Measurements from ENCODE around the gene CSNK1A1. TPM values are rescaled to one million over a fixed set of nuclear protein-coding genes. Genes with fewer than 3 reads are reported as not detected.

The CSNK1A1 gene
- total RNA-seq, 2 experiments from 2014 or later: 176 to 187 TPM

- Histone ChIP-seq H3K9me3 (ENCODE audit: low read length) (no peaks in the 10 kb centered on the region), H4K20me1 (ENCODE audit: insufficient read depth, low read length) (no peaks in the 10 kb centered on the region), H3K36me3 (ENCODE audit: insufficient read depth, low read length) (no peaks in the 10 kb centered on the region), H3K4me2 (ENCODE audit: low read length) (no peak overlapping the region), H3K4me1 (ENCODE audit: insufficient read depth, low read length, poor library complexity, severe bottlenecking) (peaks cover 9% of the 10 kb centered on the region), H3K4me3 (ENCODE audit: low read depth, low read length, poor library complexity, severe bottlenecking) (no peak overlapping the region), H3K27ac (ENCODE audit: low read depth, low read length, poor library complexity, severe bottlenecking) (no peak overlapping the region), H2AFZ (ENCODE audit: low read length) (no peak overlapping the region), H3K9me2 (ENCODE audit: insufficient read depth, low read length) (no peaks in the 10 kb centered on the region), H3K79me2 (ENCODE audit: insufficient read depth, low read depth, low read length) (no peaks in the 10 kb centered on the region)
- TF ChIP-seq EZH2phosphoT487 (IDR thresholded peaks at IDR 0.05; ENCODE audit: borderline replicate concordance, low read depth, low read length) (no peak), CTCF (conservative IDR thresholded peaks at IDR 0.05; ENCODE audit: low read length) (no peak)
- ChIA-PET POLR2A (interaction anchor here (0.6 to 1.5 kb wide), 9 partner anchors 8 to 824 kb away, joined by 3 to 8 read pairs (median 5); partner anchors contain the start of gene CSNK1A1), CTCF (ENCODE audit: unreplicated experiment) (interaction anchor here (1.0 kb wide), 1 partner anchor 10 kb away, joined by 6 read pairs; no protein-coding TSS in a partner anchor)
- no peak for DNase-seq (ENCODE audit: low spot score)
- intact Hi-C loops (cut with micrococcal nuclease; ENCODE audit: unreplicated experiment): no loop called here
- no TSS peak for BruUV-seq (replicated peaks)
These were observed 35.6 kb upstream of the CSNK1A1 start for GRCh38 chr5:149586708-149587318.

GRCh38 chr5:149585910-149586309 is 34.7 kb upstream of the CSNK1A1 start:
- Histone ChIP-seq H3K36me3 (ENCODE audit: insufficient read depth, low read length) (no peaks in the 10 kb centered on the region), H3K79me2 (ENCODE audit: insufficient read depth, low read depth, low read length) (no peaks in the 10 kb centered on the region), H3K27ac (ENCODE audit: low read depth, low read length, poor library complexity, severe bottlenecking) (no peak overlapping the region), H3K4me2 (ENCODE audit: low read length) (no peak overlapping the region), H3K9me2 (ENCODE audit: insufficient read depth, low read length) (no peaks in the 10 kb centered on the region), H4K20me1 (ENCODE audit: insufficient read depth, low read length) (no peaks in the 10 kb centered on the region), H3K4me1 (ENCODE audit: insufficient read depth, low read length, poor library complexity, severe bottlenecking) (peaks cover 4% of the 10 kb centered on the region), H3K9me3 (ENCODE audit: low read length) (no peaks in the 10 kb centered on the region), H3K4me3 (ENCODE audit: low read depth, low read length, poor library complexity, severe bottlenecking) (no peak overlapping the region), H2AFZ (ENCODE audit: low read length) (no peak overlapping the region)
- intact Hi-C loops (cut with micrococcal nuclease; ENCODE audit: unreplicated experiment): no loop called here
- no peak for DNase-seq (ENCODE audit: low spot score)
- BruUV-seq (replicated peaks): no TSS peak
- CTCF ChIA-PET (ENCODE audit: unreplicated experiment): no interaction called here
- no peak for TF ChIP-seq CTCF (conservative IDR thresholded peaks at IDR 0.05; ENCODE audit: low read length)
- no peak for TF ChIP-seq EZH2phosphoT487 (IDR thresholded peaks at IDR 0.05; ENCODE audit: borderline replicate concordance, low read depth, low read length)
- POLR2A ChIA-PET: interaction anchor here (0.6 kb wide), 1 partner anchor 824 kb away, joined by 5 read pairs; no protein-coding TSS in a partner anchor

- intact Hi-C loops (cut with micrococcal nuclease; ENCODE audit: unreplicated experiment): no loop called here
- ChIA-PET POLR2A (no interaction called here), CTCF (ENCODE audit: unreplicated experiment) (no interaction called here)
- Histone ChIP-seq H3K79me2 (ENCODE audit: insufficient read depth, low read depth, low read length) (no peaks in the 10 kb centered on the region), H3K27ac (ENCODE audit: low read depth, low read length, poor library complexity, severe bottlenecking) (no peak overlapping the region), H3K4me2 (ENCODE audit: low read length) (no peak overlapping the region), H3K9me2 (ENCODE audit: insufficient read depth, low read length) (no peaks in the 10 kb centered on the region), H2AFZ (ENCODE audit: low read length) (no peak overlapping the region), H4K20me1 (ENCODE audit: insufficient read depth, low read length) (no peaks in the 10 kb centered on the region), H3K36me3 (ENCODE audit: insufficient read depth, low read length) (no peaks in the 10 kb centered on the region), H3K4me1 (ENCODE audit: insufficient read depth, low read length, poor library complexity, severe bottlenecking) (no peaks in the 10 kb centered on the region), H3K9me3 (ENCODE audit: low read length) (no peaks in the 10 kb centered on the region), H3K4me3 (ENCODE audit: low read depth, low read length, poor library complexity, severe bottlenecking) (no peak overlapping the region)
- BruUV-seq (replicated peaks): no TSS peak
- no peak for DNase-seq (ENCODE audit: low spot score)
- no peak for TF ChIP-seq CTCF (conservative IDR thresholded peaks at IDR 0.05; ENCODE audit: low read length)
- TF ChIP-seq EZH2phosphoT487 (IDR thresholded peaks at IDR 0.05; ENCODE audit: borderline replicate concordance, low read depth, low read length): no peak
These were observed 32.9 kb upstream of the CSNK1A1 start for GRCh38 chr5:149584121-149584520.
